HUES48 (cell line): ENCODE results near the gene DPYD.

ENCODE experiments used
- H3K27ac ChIP-seq: one replicate; pipeline ENCODE4 v1.7.0; 2013; ENCODE audit warnings: low read depth, low read length, inconsistent platforms
- H3K27me3 ChIP-seq: 2 replicates; pipeline ENCODE4 v1.6.1; 2013; ENCODE audit warnings: mild to moderate bottlenecking, low read length; ENCODE audit not compliant: control insufficient read depth, insufficient read depth
- H3K36me3 ChIP-seq: 2 replicates; pipeline ENCODE4 v1.6.1; 2013; ENCODE audit warnings: low read length; ENCODE audit not compliant: control insufficient read depth, insufficient read depth
- H3K4me1 ChIP-seq: 2 replicates; pipeline ENCODE4 v1.6.1; 2013; ENCODE audit warnings: mild to moderate bottlenecking, low read length; ENCODE audit not compliant: control insufficient read depth, insufficient read depth
- H3K4me3 ChIP-seq: 2 replicates; pipeline ENCODE4 v1.5.1; 2013; ENCODE audit warnings: mild to moderate bottlenecking, low read depth, low read length
- H3K9ac ChIP-seq: 2 replicates; pipeline ENCODE4 v1.6.1; 2013; ENCODE audit warnings: mild to moderate bottlenecking, low read depth, low read length, moderate library complexity
- H3K9me3 ChIP-seq: 2 replicates; pipeline ENCODE4 v1.6.1; 2013; ENCODE audit warnings: low read length; ENCODE audit not compliant: control insufficient read depth, insufficient read depth

Gene DPYD

GRCh38 chr1:97192872-97193572, 727.8 kb downstream of the DPYD start:
- H3K27ac ChIP-seq, result no peak overlapping the region
- no peaks in the 10 kb centered on the region for H3K36me3 ChIP-seq
- no peak overlapping the region for H3K4me3 ChIP-seq
- no peaks in the 10 kb centered on the region for H3K9me3 ChIP-seq
- H3K4me1 ChIP-seq, result peaks cover 6% of the 10 kb centered on the region; the same call in 1 of the 2 replicates
- H3K9ac ChIP-seq, result no peak overlapping the region
- H3K27me3 ChIP-seq, result no peaks in the 10 kb centered on the region

GRCh38 chr1:97190326-97190725, 730.5 kb downstream of the DPYD start:
- Histone ChIP-seq H3K4me1 (peaks cover 6% of the 10 kb centered on the region; the same call in 1 of the 2 replicates), H3K4me3 (no peak overlapping the region), H3K9me3 (no peaks in the 10 kb centered on the region), H3K27me3 (no peaks in the 10 kb centered on the region), H3K36me3 (no peaks in the 10 kb centered on the region), H3K27ac (no peak overlapping the region), H3K9ac (no peak overlapping the region)

DNA sequence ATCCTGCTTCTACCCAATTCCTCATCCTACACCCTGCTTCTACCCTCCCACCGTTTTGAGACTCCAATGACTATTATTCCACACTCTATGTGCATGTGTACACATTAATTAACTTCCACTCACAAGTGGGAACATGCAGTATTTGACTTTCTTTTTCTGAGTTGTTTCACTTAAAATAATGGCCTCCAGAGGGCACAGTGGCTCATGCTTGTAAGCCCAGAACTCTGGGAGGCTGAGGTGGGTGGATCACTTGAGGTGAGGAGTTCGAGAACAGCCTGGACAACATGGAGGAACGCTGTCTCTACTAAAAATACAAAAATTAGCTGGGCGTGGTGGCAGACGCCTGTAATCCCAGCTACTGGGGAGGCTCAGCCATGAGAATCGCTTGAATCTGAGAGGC, 734.5 kb downstream of the DPYD start:
- H3K27me3 ChIP-seq, result no peaks in the 10 kb centered on the region
- no peaks in the 10 kb centered on the region for H3K9me3 ChIP-seq
- H3K4me1 ChIP-seq, result peaks cover 6% of the 10 kb centered on the region; the same call in 1 of the 2 replicates
- no peak overlapping the region for H3K4me3 ChIP-seq
- H3K9ac ChIP-seq, result no peak overlapping the region
- no peak overlapping the region for H3K27ac ChIP-seq
- H3K36me3 ChIP-seq, result no peaks in the 10 kb centered on the region

DNA sequence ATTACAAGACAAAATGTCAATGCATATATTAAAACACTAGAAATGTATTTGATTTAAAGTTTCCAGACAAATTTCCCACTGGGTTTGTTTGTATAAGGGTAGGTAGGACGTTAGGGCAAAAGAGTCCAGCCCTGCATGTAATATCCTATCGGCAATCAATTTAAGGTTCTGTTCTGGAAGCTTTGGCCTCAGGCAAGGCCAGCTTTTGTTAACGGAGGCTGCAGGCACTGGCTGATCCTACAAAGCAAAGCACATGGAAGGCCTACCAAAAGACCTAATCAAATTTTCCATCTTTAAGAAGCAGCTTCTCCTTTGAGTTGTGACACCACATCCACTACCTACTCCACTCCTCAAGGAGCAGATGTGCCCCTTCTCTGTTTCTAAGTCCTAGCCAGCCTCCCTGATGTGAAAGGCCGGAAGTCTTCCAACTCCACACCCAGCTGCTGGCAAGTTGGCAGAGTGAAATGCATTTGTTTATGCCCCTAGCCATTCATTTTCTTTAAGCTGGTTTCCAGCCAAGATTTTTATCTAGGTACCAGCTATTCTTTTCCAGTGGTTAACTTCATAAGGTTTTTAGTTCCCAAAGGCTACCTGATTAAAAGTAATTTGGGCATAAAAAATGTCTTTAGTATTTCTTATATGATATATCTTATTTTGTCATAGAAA, 746.7 kb downstream of the DPYD start:
- Histone ChIP-seq H3K4me3 (no peak overlapping the region), H3K9me3 (no peaks in the 10 kb centered on the region), H3K4me1 (no peaks in the 10 kb centered on the region), H3K36me3 (no peaks in the 10 kb centered on the region), H3K9ac (no peak overlapping the region), H3K27ac (no peak overlapping the region), H3K27me3 (no peaks in the 10 kb centered on the region)

- Histone ChIP-seq H3K27ac (no peak overlapping the region), H3K9me3 (no peaks in the 10 kb centered on the region), H3K36me3 (no peaks in the 10 kb centered on the region), H3K9ac (no peak overlapping the region), H3K27me3 (no peaks in the 10 kb centered on the region), H3K4me1 (no peaks in the 10 kb centered on the region), H3K4me3 (no peak overlapping the region)
Measured at GRCh38 chr1:97170300-97170699, 750.5 kb downstream of the DPYD start.

GRCh38 chr1:97168056-97168455, 752.8 kb downstream of the DPYD start:
- H3K27ac ChIP-seq, result no peak overlapping the region
- H3K4me1 ChIP-seq, result no peaks in the 10 kb centered on the region
- H3K36me3 ChIP-seq, result no peaks in the 10 kb centered on the region
- no peaks in the 10 kb centered on the region for H3K9me3 ChIP-seq
- no peaks in the 10 kb centered on the region for H3K27me3 ChIP-seq
- no peak overlapping the region for H3K4me3 ChIP-seq
- H3K9ac ChIP-seq, result no peak overlapping the region

GRCh38 chr1:97167246-97167645, 753.6 kb downstream of the DPYD start:
- Histone ChIP-seq H3K27ac (no peak overlapping the region), H3K9ac (no peak overlapping the region), H3K9me3 (no peaks in the 10 kb centered on the region), H3K27me3 (no peaks in the 10 kb centered on the region), H3K4me1 (no peaks in the 10 kb centered on the region), H3K4me3 (no peak overlapping the region), H3K36me3 (no peaks in the 10 kb centered on the region)

GRCh38 chr1:97166626-97167025, 754.2 kb downstream of the DPYD start:
- Histone ChIP-seq H3K27me3 (no peaks in the 10 kb centered on the region), H3K4me3 (no peak overlapping the region), H3K9ac (no peak overlapping the region), H3K9me3 (no peaks in the 10 kb centered on the region), H3K4me1 (no peaks in the 10 kb centered on the region), H3K36me3 (no peaks in the 10 kb centered on the region), H3K27ac (no peak overlapping the region)

DNA sequence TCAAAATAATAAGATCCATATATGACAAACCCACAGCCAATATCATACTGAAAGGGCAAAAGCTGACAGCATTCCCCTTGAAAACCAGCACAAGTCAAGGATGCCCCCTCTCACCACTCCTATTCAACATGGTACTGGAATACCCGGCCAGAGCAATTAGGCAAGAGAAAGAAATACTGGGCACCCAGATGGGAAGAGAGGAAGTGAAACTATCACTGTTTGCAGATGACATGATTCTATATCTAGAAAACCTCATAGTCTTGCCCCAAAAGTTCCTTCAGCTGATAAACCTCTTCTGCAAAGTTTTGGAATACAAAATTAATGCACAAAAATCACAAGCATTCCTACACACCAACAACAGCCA, 756.6 kb downstream of the DPYD start:
- H3K27me3 ChIP-seq, result no peaks in the 10 kb centered on the region
- no peaks in the 10 kb centered on the region for H3K36me3 ChIP-seq
- no peak overlapping the region for H3K9ac ChIP-seq
- H3K27ac ChIP-seq, result no peak overlapping the region
- H3K4me3 ChIP-seq, result no peak overlapping the region
- H3K4me1 ChIP-seq, result no peaks in the 10 kb centered on the region
- H3K9me3 ChIP-seq, result no peaks in the 10 kb centered on the region

DNA sequence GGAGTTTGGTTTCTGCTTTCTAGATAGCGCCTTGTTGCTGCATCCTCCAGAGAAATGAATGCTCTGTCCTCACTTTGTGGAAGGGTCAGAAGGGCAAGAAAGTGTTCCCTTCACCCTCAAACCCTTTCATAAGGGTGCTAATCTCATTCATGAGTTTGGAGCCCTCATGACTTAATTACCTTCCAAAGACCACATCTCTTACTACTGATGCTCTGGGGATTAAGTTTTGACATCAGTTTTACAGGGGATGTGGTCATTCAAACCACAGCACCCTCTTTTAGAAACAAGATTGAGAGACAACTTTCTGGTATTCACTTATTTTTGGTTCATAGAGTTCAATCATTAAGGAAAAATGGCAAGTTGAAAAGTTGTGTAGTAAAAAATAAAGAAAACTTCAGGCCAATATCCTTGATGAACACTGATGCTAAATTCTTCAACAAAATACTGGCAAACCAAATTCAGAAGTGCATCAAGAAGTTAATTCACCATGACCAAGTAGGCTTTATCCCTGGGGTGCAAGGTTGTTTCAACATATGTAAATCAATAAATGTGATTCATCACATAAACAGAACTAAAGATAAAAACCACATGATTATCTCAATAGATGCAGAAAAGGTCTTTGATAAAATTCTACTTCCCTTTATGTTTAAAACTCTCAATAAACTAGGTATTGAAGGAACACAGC, 757.1 kb downstream of the DPYD start:
- H3K9ac ChIP-seq, result no peak overlapping the region
- H3K27ac ChIP-seq, result no peak overlapping the region

DNA sequence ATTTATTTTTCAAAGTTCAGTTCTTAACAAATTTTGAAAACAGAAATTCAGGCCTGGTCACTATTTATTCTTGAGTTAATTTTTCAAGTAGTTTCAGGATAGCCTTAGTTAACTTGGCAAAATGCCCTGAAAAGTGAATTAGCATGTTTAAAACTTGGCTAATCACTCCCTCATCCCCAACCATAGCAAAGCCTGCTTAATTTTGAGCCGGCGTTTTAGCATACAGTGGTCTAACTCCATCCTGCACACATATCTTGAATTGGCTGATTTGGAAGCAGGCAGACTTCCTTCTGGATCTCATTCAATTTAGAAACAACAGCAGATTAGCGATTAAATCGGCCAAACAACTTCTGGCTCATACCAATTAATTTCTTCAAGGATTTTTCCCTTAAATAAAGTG, 760.0 kb downstream of the DPYD start:
- no peaks in the 10 kb centered on the region for H3K9me3 ChIP-seq
- H3K27ac ChIP-seq, result no peak overlapping the region
- H3K4me1 ChIP-seq, result no peaks in the 10 kb centered on the region
- no peaks in the 10 kb centered on the region for H3K36me3 ChIP-seq
- no peak overlapping the region for H3K9ac ChIP-seq
- H3K4me3 ChIP-seq, result no peak overlapping the region
- H3K27me3 ChIP-seq, result no peaks in the 10 kb centered on the region

More for the DNA sequence above, 757.1 kb downstream of the DPYD start:
- H3K27me3 ChIP-seq, result no peaks in the 10 kb centered on the region
- H3K36me3 ChIP-seq, result no peaks in the 10 kb centered on the region
- H3K4me1 ChIP-seq, result no peaks in the 10 kb centered on the region
- no peaks in the 10 kb centered on the region for H3K9me3 ChIP-seq
- H3K4me3 ChIP-seq, result no peak overlapping the region
